ENCODE data around the gene ZDHHC22.

ZDHHC22 gene

GRCh38 chr14:77106666-77107065 lies 34.9 kb downstream of the ZDHHC22 start:
- Mint-ChIP-seq H3K36me3 (ENCODE audit: low read depth) (peaks cover 33% of the 10 kb centered on the region), H3K27me3 (ENCODE audit: low read depth, poor library complexity) (no peaks in the 10 kb centered on the region), H3K4me3 (no peak overlapping the region), H3K4me1 (peaks cover 31% of the 10 kb centered on the region), H3K27ac (no peak overlapping the region), H3K9me3 (no peaks in the 10 kb centered on the region)
- no peak for TF ChIP-seq CTCF (IDR thresholded peaks at IDR 0.05)
- DNase-seq: no peak

- no peak for TF ChIP-seq CTCF (IDR thresholded peaks at IDR 0.05)
- H3K36me3 Mint-ChIP-seq (ENCODE audit: low read depth): peaks cover 33% of the 10 kb centered on the region
- H3K9me3 Mint-ChIP-seq: no peaks in the 10 kb centered on the region
- no peaks in the 10 kb centered on the region for H3K27me3 Mint-ChIP-seq (ENCODE audit: low read depth, poor library complexity)
- H3K4me3 Mint-ChIP-seq: no peak overlapping the region
- DNase-seq: no peak
- H3K4me1 Mint-ChIP-seq: peaks cover 32% of the 10 kb centered on the region
- peak overlapping the region; percentile 15 for H3K27ac Mint-ChIP-seq
Observed at GRCh38 chr14:77105145-77105939, 36.2 kb downstream of the ZDHHC22 start.

- DNase-seq: no peak
- Mint-ChIP-seq H3K9me3 (no peaks in the 10 kb centered on the region), H3K27me3 (ENCODE audit: low read depth, poor library complexity) (no peaks in the 10 kb centered on the region), H3K36me3 (ENCODE audit: low read depth) (peaks cover 31% of the 10 kb centered on the region), H3K27ac (no peak overlapping the region), H3K4me3 (peak overlapping the region; percentile 10), H3K4me1 (peaks cover 41% of the 10 kb centered on the region)
- TF ChIP-seq CTCF (IDR thresholded peaks at IDR 0.05): no peak
Observed at GRCh38 chr14:77104393-77104792, 37.2 kb downstream of the ZDHHC22 start.

- Mint-ChIP-seq H3K27ac (no peak overlapping the region), H3K27me3 (ENCODE audit: low read depth, poor library complexity) (no peaks in the 10 kb centered on the region), H3K36me3 (ENCODE audit: low read depth) (peaks cover 27% of the 10 kb centered on the region), H3K4me3 (no peak overlapping the region), H3K4me1 (peaks cover 46% of the 10 kb centered on the region), H3K9me3 (no peaks in the 10 kb centered on the region)
- DNase-seq: no peak
- TF ChIP-seq CTCF (IDR thresholded peaks at IDR 0.05): no peak
Observed at GRCh38 chr14:77103951-77104350, 37.6 kb downstream of the ZDHHC22 start.

- Mint-ChIP-seq H3K4me1 (peaks cover 50% of the 10 kb centered on the region), H3K27ac (no peak overlapping the region), H3K36me3 (ENCODE audit: low read depth) (peaks cover 22% of the 10 kb centered on the region), H3K27me3 (ENCODE audit: low read depth, poor library complexity) (peaks cover under 1% of the 10 kb centered on the region), H3K9me3 (no peaks in the 10 kb centered on the region), H3K4me3 (no peak overlapping the region)
- DNase-seq: no peak
- TF ChIP-seq CTCF (IDR thresholded peaks at IDR 0.05): no peak
Observed at GRCh38 chr14:77103475-77103874, 38.1 kb downstream of the ZDHHC22 start.

GRCh38 chr14:77102154-77102553 lies 39.4 kb downstream of the ZDHHC22 start:
- DNase-seq: no peak
- H3K9me3 Mint-ChIP-seq: no peaks in the 10 kb centered on the region
- peaks cover 5% of the 10 kb centered on the region for H3K27me3 Mint-ChIP-seq (ENCODE audit: low read depth, poor library complexity)
- TF ChIP-seq CTCF (IDR thresholded peaks at IDR 0.05): no peak
- peaks cover 63% of the 10 kb centered on the region for H3K4me1 Mint-ChIP-seq
- no peak overlapping the region for H3K27ac Mint-ChIP-seq
- no peak overlapping the region for H3K4me3 Mint-ChIP-seq
- peaks cover 10% of the 10 kb centered on the region for H3K36me3 Mint-ChIP-seq (ENCODE audit: low read depth)
